DMS53 treated with DMSO at 0.1 percent for 48 hours (cell line): Measurements from ENCODE around the gene TIGD4.
A peak's percentile ranks its signal among the peaks of the same experiment; 100 is the strongest.

Source experiments
- DNase-seq: peaks from one replicate; lab custom pipeline; 2025; ENCODE audit not compliant: unreplicated experiment; lab: John Stamatoyannopoulos, UW

Gene TIGD4

DNA sequence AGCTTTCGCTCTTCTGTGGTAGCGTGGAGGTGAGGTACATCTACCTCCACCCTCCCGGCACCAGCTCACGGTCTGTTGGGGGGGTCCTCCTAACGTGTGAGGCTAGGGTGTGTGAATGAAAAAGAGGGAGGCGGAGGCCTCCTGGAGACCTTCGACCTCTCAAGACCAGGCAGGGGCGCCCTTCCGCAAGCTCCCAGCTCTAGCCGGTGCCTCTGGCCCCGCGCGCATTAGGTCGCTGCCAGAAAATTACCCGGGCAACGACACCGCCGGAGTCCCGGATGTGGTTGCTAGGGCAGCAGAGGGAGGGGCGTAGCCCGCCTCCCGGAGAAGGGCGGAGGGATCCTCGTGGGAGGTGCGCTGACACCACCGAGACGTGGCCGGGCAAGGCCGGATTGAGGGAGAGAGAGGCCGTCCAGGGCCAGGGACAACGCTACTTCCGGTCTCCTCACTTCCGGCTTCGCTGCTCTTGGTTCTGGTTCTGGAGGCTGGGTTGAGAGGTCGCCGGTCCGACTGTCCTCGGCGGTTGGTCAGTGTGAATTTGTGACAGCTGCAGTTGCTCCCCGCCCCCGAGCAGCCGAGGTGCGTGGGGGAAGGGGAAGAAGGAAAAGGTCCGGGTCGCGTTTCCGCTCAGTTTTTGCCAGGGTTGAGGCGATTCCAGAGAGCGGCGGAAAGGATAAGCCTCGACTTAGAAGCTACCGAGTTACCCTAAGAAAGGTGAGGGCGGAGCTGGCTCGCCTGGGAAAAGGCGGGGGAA, at the start of gene TIGD4, which contains the start of gene ARFIP1:
Gene TIGD4, minus strand, starts transcription at position 218 of the 754 bp plus-strand sequence. CDS start 8,726 bp downstream, outside the sequence.
Gene ARFIP1, plus strand, starts transcription at position 442 of the 754 bp plus-strand sequence. CDS start 49,680 bp downstream, outside the sequence.
- DNase-seq: peak; percentile 88

DNA sequence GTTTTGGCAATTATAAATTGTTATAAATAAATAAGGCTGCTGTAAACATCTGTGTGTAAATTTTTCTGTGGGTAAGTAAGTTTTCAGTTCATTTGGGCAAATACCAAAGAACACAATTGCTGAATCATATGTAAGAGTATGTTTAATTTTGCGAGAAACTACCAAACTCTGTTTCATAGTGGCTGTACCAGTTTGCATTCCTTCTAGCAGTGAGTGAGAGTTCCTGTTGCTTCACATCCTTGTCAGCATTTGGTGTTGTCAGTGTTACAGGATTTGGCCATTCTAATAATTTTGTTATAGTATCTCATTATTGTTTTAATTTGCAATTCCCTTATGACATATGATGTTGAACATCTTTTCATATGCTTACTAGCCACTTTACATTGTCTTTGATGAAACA, 48.6 kb upstream of the TIGD4 start:
- DNase-seq: no peak

DNA sequence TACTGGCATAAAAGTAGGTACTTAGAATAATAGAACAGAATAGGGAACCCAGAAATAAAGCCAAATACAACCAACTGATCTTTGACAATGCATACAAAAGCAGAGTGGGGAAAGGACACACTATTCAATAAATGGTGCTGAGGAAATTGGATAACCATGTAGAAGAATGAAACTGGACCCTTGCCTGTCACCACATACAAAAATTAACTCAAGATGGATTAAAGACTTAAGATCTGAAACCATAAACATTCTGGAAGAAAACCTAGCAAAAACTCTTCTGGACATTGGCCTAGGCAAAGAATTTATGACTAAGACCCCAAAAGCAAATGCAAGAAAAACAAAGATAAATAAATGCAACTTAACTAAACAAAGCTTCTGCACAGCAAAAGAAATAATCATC, 45.8 kb upstream of the TIGD4 start:
- no peak for DNase-seq

DNA sequence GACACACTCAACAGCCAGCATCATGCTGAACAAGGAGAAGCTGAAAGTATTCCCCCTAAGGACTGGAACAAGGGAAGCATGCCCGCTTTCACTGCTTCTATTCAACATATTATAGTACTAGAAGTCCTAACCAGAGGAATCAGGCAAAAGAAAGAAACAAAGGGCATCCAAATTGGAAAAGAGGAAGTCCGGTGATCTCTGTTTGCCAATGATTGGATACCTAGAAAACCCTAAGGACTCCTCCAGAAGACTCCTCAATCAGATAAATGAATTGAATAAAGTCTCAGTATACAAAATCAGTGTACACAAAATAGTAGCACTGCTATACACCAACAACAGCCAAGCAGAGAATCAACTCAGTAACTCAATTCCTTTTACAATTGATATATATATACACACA, 45.0 kb upstream of the TIGD4 start:
- DNase-seq: no peak

DNA sequence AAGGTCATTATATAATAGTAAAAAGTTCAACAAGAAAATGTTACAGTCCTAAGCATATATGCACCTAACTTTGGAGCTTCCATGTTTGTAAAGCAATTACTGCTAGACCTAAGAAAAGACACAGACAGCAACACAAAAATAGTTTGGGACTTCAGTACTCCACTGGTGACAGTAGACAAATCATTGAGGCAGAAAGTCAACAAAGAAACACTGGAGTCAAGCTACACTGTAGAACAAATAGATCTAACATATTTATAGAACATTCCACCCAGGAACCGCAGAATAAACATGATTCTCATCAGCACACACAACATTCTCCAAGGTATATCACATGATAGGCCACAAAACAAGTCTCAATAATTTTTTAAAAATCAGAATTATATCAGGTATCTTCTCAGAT, 42.8 kb upstream of the TIGD4 start:
- no peak for DNase-seq

DNA sequence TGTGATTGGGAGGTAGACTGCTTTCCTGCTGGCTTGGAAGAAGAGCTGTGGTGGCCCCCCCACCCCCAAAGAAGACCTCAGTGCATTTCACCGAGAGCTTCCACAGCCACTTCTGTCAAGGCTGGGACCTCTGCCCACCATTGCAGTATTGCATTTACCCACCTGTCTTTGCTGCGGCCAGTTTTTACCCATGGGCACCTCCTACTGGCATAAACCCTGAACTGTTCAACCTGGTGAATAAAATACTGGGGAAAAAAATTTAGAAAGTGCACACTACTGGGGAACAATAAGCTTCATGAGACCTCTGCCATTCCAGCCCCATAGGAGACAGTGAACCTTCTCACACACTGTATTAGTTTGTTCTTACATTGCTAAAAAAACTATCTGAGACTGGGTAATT, 40.5 kb upstream of the TIGD4 start:
- no peak for DNase-seq

DNA sequence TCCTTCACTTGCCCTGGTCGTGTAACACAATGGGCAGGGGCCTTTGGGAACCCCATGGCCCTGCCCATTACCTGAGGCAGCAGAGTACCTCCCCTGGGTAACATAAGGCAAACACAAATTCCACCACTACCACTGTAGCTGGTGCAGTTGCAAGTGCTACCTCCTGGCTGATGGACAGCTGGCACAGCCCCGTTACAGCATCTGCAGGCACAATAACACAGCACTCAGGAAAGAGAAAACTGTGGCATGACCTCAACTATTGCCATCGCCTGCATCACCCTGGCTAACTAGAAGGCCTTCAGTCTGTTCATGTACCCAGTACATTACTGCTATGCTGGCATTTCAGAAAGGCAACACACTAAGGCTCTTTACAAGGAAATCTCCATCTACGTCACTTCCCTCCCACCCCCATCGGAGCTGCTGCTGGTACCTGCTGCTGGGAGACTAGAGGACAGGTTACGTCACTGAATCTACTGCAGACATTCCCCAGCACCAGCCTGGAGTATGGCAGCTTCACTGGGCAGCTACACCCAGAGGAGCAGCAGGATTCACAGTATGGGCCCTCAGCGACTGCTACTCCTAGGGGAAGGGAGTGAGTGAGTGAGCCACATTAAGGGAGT, 39.6 kb upstream of the TIGD4 start:
- DNase-seq: no peak

DNA sequence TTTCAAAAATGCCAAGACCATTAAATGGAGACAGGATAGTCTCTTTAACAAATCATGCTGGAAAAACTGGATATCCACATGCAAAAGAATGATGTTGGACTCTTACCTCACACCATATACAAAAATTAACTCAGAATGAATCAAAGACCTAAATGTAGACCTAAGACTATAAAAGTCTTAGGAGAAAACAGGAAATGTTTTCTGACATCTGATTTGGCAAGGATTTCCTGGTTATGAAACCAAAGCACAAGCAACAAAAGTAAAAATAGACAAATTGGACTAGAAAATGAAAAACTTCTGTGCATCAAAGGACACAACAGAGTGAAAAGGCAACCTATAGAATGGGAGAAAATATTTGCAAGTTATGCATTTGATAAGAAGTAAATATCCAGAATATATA, 37.8 kb upstream of the TIGD4 start:
- DNase-seq: no peak

DNA sequence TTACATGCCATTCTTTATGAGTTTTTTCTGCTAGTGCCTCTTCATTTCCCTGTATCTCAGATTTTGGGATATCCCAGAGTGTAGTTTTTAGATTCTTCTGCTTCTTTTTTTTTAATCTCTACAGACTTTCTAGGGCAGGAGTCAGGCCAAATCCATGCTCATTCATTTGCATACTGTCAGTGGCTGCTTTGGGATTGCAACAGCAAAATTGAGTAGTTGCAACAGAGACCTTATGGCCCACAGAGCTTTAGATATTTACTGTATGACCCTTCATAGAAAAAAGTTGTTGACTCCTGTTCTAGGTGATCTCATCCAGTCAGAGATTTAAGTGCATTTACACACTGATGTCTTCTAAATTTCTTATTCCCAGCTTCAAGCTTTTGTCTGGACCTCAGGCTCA, 35.5 kb upstream of the TIGD4 start:
- DNase-seq: no peak

DNA sequence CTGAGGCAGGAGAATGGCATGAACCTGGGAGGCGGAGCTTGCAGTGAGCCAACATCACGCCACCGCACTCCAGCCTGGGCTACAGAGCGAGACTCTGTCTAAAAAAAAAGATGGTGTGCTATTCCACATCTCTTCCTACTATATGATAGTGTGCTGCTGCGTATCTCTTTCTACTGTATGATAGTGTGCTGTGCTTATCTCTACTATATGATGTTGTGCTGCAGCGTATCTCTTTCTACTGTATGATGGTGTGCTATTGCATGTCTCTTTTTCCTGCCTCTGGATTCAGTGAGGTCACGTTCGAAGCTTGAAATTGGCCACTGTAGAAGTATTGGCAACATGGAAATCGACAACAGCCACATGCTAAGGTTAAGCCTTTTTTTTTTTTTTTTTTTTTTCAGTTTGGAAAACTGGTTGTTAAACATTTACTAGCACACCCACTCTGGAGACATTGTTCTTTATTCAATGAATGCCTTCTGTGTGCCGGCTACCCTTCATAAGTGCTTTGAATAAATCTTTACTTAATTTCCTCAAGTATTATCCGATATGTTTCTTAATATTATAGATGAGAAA, 31.3 kb upstream of the TIGD4 start:
- peak; percentile 40 for DNase-seq

DNA sequence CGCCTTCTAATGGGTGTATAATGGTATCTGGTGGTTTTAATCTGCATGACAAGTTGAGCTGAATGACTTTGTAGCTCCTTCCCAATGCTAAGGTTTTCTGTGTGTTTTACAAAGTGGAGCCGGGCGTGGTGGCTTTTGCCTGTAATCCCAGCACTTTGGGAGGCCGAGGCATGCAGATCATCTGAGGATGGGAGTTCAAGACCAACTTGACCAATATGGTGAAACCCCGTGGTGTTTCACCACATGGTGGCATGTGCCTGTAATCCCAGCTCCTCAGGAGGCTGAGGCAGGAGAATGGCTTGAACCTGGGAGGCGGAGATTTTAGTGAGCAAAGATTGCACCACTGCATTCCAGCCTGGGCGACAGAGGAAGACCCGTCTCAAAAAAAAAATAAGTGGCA, 29.1 kb upstream of the TIGD4 start:
- DNase-seq: no peak

DNA sequence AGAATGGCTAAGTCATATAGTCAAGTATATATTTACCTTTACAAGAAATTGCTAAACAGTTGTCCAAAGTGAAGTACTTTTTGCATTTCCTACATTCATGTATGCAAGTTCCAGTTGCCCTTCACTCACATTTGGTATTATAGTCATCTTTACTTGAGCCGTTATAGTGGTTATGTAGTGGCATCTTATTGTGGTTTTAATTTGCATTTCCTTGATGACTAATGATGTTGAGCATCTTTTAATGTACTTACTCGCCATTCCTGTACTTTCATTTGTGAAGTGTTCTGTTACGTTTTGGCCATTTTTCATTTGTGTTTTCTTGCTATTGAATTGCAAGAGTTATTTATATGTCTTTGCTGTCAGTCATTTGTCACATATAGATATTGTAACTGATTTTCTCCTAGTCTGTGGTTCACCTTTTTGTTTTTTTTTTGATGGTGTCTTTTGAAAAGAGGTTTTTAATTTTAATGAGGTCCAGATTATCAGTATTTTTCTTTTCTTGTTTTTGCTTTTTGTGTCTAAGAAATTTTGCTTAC, 27.8 kb upstream of the TIGD4 start:
- no peak for DNase-seq

DNA sequence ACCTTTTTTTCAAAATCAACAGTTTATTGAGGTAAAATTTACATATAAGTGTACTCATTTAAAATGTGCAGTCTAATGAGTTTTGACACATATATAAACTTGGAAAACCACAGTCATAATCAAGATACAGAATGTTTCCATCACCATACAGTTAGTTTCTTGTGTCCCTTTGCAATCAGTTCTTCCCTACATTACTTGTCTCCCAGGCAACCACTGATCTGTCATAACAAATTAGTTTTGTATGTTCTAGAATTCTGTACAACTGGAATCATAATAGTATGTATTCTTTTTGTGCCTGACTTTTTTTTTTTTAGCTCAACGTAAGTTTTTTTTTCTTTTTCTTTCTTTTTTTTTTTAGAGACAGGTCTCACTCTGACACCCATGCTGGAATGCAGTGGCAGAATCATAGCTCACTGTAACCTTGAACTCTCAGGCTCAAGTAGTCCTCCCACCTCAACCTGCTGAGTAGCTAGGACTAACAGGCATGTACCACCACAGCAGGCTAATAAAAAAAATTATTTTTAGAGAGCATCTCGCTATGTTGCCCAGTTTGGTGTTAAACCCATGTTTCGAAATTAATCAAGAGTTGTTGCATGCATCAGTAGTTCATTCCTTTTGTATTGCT, 27.1 kb upstream of the TIGD4 start:
- DNase-seq: no peak

DNA sequence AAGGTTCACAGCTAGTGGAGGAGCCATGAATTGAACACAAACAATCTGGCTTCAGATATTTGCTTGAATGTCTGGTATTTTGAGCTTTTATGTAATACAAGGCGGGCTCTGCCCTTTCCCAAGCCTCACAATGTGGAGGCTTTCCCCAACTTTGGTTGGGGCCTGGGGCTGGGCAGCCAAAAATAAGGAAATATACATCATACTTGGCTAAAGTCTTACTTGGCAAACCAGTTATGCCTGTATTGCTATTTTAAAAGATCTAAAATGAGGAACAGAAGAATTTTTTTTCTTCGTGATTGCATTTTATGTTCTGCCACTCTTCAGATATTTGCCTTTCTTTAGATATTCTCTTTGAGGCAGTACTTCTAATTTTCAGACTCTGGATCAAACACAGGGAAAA, 26.3 kb upstream of the TIGD4 start:
- DNase-seq: no peak

DNA sequence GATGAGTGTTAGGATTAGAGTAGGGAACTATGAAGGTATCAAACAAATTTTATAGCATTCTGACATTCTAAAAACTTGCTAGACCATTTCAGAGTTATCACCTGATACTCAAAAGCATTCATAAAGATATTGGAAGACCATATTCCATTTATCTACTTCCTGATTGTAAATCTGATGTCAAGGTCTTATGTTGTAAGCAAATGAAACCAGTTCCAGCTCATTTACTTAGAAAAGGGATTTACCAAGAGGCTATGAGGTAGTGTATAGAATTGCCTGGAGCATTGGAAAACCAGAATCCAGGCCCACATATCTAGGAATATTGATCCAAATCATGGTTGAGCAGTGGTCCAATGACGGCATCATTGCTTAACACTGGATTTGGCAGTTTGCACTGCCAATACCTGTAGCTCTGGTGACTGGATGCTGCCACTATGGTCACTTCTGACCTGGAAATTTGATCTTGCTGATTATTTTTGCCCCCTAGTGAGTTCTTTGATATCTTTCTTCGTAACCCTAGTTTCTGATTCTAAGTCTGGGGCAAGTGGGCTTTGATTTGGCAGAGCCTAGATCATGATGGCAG, 25.6 kb upstream of the TIGD4 start:
- no peak for DNase-seq

DNA sequence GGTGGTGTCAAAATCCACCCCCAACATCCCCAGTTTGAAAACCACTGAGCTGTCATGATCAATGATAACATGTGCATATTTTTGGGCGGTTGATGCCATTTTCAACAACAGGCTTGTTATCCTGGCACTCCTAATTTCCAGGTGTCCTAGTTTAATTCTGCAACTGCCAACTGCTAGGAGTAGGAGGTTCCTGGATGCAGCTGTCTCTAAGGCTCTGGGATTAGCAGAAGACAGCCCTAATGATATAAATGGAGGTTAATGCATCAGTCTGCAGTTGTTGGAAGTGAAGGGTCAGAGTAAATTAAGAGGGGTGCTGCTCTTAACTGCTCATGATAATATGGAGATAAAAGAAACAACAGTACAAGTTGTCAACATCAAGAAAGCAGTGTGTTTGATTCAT, 24.0 kb upstream of the TIGD4 start:
- DNase-seq: no peak

DNA sequence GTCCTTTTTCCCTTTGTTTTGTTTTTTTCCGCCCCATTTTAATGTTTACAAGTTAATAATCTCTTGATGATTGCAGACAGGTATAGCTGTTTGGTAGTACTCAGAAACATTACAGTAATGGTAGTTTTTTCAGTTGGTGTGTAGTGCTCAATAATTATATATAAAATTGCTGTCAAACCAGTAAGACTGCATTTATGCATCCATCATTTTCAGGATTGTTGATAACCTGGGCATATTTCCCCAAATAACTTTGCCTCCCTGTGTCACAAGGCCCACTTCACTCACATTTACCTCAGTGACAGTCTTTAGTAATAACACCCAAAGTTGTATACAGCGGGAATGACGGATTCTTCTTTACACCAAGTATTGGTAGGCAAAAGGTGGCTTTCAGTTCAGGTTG, 16.4 kb upstream of the TIGD4 start:
- no peak for DNase-seq

DNA sequence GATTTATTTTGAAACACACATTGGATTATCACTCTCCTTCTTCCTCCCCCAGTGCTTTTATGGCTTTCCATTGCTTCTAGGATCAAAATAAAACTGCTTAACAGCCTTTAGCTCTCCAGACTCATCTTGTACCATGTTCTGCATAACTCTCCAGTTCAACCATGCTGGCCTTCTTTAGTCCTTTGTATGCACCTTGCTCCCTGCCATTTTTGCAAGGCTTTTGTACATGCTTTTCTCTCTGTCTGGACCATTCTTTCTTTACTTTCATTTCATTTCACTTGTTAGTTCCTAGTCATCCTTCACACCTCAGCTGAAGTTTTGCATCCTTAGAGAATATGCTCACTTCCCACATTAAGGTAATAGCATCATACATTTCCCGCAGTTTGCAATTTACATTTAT, 7.1 kb upstream of the TIGD4 start:
- DNase-seq: no peak

DNA sequence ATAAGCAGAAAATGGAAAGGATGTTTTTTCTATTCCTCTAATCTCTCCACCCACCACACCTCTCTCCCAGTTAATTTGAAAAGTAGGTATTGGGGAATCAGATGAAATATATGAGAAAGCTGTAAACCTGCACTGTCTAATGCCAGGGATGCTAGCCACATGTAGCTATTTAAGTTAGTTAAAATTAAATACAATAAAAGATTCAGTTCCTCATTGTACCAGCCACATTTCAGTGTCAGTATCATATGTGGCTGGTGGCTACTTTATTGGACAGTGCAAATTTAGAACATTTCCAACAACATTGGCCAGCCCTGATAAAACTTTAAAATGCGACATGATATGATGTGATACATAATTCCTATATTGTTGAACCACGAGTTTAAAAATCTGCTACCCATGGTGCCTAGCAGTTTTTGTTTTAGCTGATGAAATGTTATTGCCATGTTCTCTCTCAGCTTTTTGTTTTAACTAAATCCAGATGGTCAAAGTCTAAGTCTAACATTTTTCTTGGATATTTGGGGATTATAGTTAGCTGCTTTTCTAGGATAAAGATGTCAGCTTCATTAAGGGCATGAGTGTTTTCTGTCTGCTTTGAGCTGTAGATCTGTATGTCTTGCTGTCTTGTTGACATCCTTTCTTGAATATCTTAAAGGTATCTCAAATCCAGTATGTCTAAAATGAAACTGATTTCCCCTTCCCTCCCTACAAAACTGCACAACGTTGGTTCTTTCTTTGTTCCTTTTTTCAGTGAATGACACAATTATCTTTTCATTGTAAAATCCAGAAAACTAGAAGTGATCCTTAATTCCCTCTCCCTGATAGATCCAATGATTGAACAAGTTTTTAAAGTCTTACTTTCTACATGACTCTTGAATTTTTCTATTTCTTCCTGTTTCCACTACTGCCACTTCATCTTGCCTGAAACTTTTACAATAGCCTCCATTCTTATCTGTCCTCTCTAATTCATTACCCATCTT, 6.4 kb upstream of the TIGD4 start:
- no peak for DNase-seq
